ENCODE measurements around the gene KLRK1.

GRCh38 chr12:10366875-10367274 is 23.0 kb downstream of the KLRK1 start:
- peak in 1 of 4 experiments; percentile 35 for TF ChIP-seq CTCF (IDR thresholded peaks at IDR 0.05)
- TF ChIP-seq POLR2A (IDR thresholded peaks at IDR 0.05): no peak

All from uterus (tissue), 2 donors.